Mucosa of descending colon (tissue), 3 donors: ENCODE results near the gene SEMA6D. TPM values are rescaled to one million over a fixed set of nuclear protein-coding genes. Genes with fewer than 3 reads are reported as not detected.
A peak's percentile ranks its signal among the peaks of the same experiment; 100 is the strongest.

Source experiments
- ATAC-seq: fragments of 200-7000 bp; cut with Tn5 transposase; one replicate; pipeline ENCODE4 v1.9.1; 2020; ENCODE audit warnings: mild to moderate bottlenecking, moderate library complexity
- DNase-seq, 3 donors: peaks; one replicate each; pipeline ENCODE4 v3.0.0-alpha.2; 2020
- H3K36me3 ChIP-seq: fragments of 200-600 bp; one replicate; pipeline ENCODE4 v1.8.0; 2021; ENCODE audit warnings: low read depth, mild to moderate bottlenecking
- H3K4me1 ChIP-seq: fragments of 200-600 bp; one replicate; pipeline ENCODE4 v1.8.0; 2021; ENCODE audit warnings: low read depth, mild to moderate bottlenecking
- H3K4me3 ChIP-seq: fragments of 200-600 bp; one replicate; pipeline ENCODE4 v1.8.0; 2021; ENCODE audit warnings: mild to moderate bottlenecking
- H3K9me3 ChIP-seq: fragments of 200-600 bp; one replicate; pipeline ENCODE4 v1.8.0; 2021; ENCODE audit warnings: mild to moderate bottlenecking
- CTCF ChIP-seq: fragments of 200-600 bp; IDR thresholded peaks from one replicate; pipeline ENCODE4 v1.8.0; 2022; ENCODE audit warnings: antibody characterized with exemption, mild to moderate bottlenecking
- intact Hi-C, 2 donors: fragments of 100-400 bp; cut with DNase I in 1 of 2; cut with micrococcal nuclease in 1 of 2; formaldehyde crosslinking; loops; one replicate each; pipeline versions ENCODE4 v1.11.0 to v1.11.1; 2022; cut with DNase I, micrococcal nuclease
- total RNA-seq, 3 donors: library from RNA; stranded (reverse); fragmentation: NEBNext Ultra II Directional in 2 of 3; extraction: Animal tissue kit (Norgen Biotek cat#: 25700) in 2 of 3; gene quantifications; one replicate each; pipeline versions ENCODE4 v1.2.1 to v1.2.4, GENCODE V29; 2021 to 2023
- donor health status: DM: no; HTN: no; CAD: no; lungs with moderate emphysema.
- donor health status: DM: no; HTN: no; CAD: no.
- donor health status: DM: no; HTN: yes; CAD: no.

Gene SEMA6D
- total RNA-seq, 3 donors from 2014 or later, result 43.3 to 77.2 (median 48.3) TPM

DNA sequence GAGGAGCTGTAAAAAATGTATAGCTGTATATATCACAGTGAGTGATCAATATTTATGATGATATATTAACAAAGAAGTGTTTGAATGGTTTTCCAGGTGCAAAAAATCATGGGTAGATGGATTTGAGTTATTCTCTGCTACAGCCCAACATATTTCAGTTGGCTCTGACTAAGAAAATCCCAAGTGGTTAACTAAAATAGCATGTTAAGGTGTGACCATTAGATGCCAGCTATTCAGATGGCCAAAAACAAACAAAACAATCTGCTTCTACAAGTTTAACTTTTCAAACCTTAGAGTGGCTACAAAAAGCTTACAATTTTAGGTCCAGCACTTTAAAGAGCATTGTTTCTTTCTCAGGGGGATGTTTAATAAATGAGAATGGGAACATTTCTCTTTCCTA lies 67.5 kb downstream of the SEMA6D start:
- ATAC-seq, result no peak
- Histone ChIP-seq H3K36me3 (no peaks in the 10 kb centered on the region), H3K4me3 (no peak overlapping the region), H3K4me1 (no peaks in the 10 kb centered on the region), H3K9me3 (no peaks in the 10 kb centered on the region)
- no peak for DNase-seq
- TF ChIP-seq CTCF, result no peak
- intact Hi-C loops, result no loop called here

DNA sequence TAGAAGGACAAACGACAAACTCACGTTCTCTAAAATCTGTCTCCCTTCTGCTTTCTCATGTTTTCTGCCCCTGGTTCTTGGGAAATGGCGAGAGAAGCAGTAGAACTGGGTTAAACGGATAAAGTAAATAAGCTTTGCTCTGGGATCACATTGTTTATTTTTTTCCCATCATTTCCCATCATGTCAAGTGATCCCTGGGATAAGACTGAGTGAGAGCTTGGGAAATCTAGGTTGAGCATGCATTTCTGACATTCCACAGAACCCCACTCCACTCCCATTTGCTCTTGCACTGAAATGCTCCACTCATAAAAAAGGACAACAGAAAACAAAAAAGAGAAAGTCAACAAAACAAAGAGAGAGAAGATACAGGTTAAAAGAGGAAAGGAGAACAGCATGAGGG lies 69.1 kb downstream of the SEMA6D start:
- Histone ChIP-seq H3K9me3 (no peaks in the 10 kb centered on the region), H3K4me1 (no peaks in the 10 kb centered on the region), H3K36me3 (no peaks in the 10 kb centered on the region), H3K4me3 (no peak overlapping the region)
- DNase-seq, result no peak
- intact Hi-C loops, result no loop called here
- no peak for TF ChIP-seq CTCF
- ATAC-seq, result no peak

DNA sequence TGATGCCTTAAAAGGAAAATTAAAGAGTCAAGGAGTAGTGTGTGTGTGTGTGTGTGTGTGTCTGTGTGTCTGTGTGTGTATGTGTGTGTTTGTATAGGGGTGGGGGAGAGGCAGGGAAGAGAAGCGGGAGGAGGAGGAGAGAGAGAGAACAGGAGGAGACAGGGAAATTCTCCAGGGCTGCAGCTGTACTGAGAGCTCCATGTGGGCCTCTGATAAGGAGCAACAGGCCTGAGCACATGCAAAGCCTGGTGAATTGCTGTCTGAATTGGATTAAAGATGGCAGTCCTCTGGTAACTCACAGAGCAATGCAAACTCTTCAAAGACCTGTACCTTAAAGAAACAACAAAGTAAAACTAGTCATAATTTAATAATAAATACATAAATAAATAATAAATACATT lies 70.6 kb downstream of the SEMA6D start:
- no peaks in the 10 kb centered on the region for H3K36me3 ChIP-seq
- intact Hi-C loops, result no loop called here
- TF ChIP-seq CTCF, result no peak
- no peak overlapping the region for H3K4me3 ChIP-seq
- DNase-seq (no peak), ATAC-seq (no peak)
- no peaks in the 10 kb centered on the region for H3K4me1 ChIP-seq
- no peaks in the 10 kb centered on the region for H3K9me3 ChIP-seq

DNA sequence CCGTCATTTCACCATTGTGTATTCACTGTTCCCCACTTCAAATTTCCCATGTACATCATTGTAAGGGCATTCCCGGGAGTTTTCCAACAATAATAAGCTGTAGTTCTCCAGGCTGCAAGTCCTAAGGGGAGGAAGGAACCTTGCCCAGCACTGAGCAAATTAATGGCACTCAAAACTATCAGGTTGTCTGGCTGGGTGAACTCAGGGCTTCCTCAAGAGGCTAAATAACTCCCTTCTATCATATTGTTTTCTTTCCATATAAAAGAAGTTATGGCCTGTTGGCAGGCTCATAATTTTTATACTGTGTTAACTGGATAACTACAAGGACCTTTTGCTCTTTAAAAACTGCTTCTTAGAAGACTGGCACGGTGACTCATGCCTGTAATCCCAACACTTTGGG lies 71.4 kb downstream of the SEMA6D start:
- intact Hi-C loops, result no loop called here
- ATAC-seq, result peak; percentile 69
- no peak for TF ChIP-seq CTCF
- H3K9me3 ChIP-seq, result no peaks in the 10 kb centered on the region
- H3K4me3 ChIP-seq, result no peak overlapping the region
- no peaks in the 10 kb centered on the region for H3K36me3 ChIP-seq
- peak in 1 of 3 donors; percentile 18 for DNase-seq
- H3K4me1 ChIP-seq, result no peaks in the 10 kb centered on the region

GRCh38 chr15:47791161-47791560 lies 73.9 kb downstream of the SEMA6D start:
- ATAC-seq (no peak), DNase-seq (no peak)
- no peak overlapping the region for H3K4me3 ChIP-seq
- intact Hi-C loops, result no loop called here
- TF ChIP-seq CTCF, result no peak
- no peaks in the 10 kb centered on the region for H3K9me3 ChIP-seq
- no peaks in the 10 kb centered on the region for H3K4me1 ChIP-seq
- H3K36me3 ChIP-seq, result no peaks in the 10 kb centered on the region

GRCh38 chr15:47792231-47792630 lies 74.9 kb downstream of the SEMA6D start:
- Histone ChIP-seq H3K36me3 (no peaks in the 10 kb centered on the region), H3K4me3 (no peak overlapping the region), H3K9me3 (no peaks in the 10 kb centered on the region), H3K4me1 (no peaks in the 10 kb centered on the region)
- DNase-seq (no peak), ATAC-seq (no peak)
- no peak for TF ChIP-seq CTCF
- intact Hi-C loops, result no loop called here
